Measurements from ENCODE around the gene OR10H4. TPM values are rescaled to one million over a fixed set of nuclear protein-coding genes. Genes with fewer than 3 reads are reported as not detected.
"Not testable (repeated sequence)": the region's sequence is repeated elsewhere in the genome, so short reads cannot be mapped to it uniquely, and the experiment has no call there.

Gene OR10H4, protein sequence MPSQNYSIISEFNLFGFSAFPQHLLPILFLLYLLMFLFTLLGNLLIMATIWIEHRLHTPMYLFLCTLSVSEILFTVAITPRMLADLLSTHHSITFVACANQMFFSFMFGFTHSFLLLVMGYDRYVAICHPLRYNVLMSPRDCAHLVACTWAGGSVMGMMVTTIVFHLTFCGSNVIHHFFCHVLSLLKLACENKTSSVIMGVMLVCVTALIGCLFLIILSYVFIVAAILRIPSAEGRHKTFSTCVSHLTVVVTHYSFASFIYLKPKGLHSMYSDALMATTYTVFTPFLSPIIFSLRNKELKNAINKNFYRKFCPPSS
- total RNA-seq (not detected), polyA plus RNA-seq (not detected)
- long read RNA-seq, donor 1 = 0 reads
- long read RNA-seq, donor 2 = 0 reads

DNA sequence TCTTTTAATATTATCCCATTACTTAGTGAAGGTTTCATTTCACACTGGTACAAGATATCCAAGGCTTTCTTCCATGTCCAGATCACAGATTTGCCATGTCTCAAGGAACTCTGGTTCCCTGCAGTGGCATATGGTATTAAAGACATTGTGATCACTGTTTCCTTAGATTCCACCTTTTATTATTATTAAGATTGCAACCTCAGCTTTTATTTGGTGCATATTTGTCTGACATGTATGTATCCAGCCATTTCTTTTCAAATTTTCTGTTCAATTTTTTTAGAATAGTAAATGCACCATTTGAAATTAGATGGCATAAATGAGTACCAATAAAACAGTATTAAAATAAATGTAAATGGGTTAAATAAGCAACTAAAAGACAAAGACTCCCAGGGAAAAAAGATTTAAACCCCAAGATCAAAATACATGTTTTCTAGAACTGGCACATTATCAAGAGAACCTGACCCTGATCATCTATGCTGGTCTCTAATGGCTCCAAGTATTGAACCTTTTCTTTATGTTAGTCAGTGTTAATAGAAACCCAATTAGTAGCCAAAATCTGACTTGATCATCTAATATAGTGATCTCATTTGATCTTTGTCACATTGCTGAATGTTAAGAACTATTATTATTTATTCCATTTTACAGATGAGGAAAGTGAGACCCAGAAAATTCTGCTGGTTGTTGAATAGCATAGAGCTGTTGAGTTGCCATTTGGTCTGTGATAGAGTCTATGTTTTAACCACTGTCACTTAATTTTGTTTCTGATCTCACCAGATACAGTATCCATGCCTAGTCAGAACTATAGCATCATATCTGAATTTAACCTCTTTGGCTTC is at the start of gene OR10H4:
Gene OR10H4, plus strand, starts transcription at position 786 of the 836 bp plus-strand sequence. Its CDS starts 0 bp downstream, at position 786.
- Histone ChIP-seq H3K4me3 (no peak within 1 kb of the TSS), H3K27ac (no peak within 1 kb of the TSS), H3K27me3 (ENCODE audit: insufficient read depth in 3 of 3, low read length in 2 of 3) (no peaks in the 10 kb centered on the region), H3K9me3 (peaks cover 27% of the 10 kb centered on the region), H3K4me1 (no peaks in the 10 kb centered on the region), H3K36me3 (ENCODE audit: insufficient read depth in 1 of 2, low read depth in 1 of 2) (no peaks in the 10 kb centered on the region)
- intact Hi-C loops (cut with DNase I) = no loop called here
- TF ChIP-seq, protein P1, sequence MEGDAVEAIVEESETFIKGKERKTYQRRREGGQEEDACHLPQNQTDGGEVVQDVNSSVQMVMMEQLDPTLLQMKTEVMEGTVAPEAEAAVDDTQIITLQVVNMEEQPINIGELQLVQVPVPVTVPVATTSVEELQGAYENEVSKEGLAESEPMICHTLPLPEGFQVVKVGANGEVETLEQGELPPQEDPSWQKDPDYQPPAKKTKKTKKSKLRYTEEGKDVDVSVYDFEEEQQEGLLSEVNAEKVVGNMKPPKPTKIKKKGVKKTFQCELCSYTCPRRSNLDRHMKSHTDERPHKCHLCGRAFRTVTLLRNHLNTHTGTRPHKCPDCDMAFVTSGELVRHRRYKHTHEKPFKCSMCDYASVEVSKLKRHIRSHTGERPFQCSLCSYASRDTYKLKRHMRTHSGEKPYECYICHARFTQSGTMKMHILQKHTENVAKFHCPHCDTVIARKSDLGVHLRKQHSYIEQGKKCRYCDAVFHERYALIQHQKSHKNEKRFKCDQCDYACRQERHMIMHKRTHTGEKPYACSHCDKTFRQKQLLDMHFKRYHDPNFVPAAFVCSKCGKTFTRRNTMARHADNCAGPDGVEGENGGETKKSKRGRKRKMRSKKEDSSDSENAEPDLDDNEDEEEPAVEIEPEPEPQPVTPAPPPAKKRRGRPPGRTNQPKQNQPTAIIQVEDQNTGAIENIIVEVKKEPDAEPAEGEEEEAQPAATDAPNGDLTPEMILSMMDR (IDR thresholded peaks at IDR 0.05) = no peak
- ATAC-seq = no peak
- DNase-seq = no peak

DNA sequence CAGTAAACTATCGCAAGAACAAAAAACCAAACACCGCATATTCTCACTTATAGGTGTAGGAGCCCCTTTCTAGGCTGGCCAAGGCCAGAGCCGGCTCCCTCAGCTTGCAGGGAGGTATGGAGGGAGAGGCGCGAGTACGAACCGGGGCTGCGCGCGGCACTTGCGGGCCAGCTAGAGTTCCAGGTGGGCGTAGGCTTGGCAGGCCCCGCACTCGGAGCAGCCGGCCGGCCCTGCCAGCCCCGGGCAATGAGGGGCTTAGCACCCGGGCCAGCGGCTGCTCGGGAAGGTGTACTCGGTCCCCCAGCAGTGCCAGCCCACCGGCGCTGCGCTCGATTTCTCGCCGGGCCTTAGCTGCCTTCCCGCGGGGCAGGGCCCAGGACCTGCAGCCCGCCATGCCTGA is 49.2 kb upstream of the OR10H4 start:
- H3K4me1 ChIP-seq; H3K9me3 ChIP-seq; H3K36me3 ChIP-seq (ENCODE audit: insufficient read depth in 1 of 2, low read depth in 1 of 2); H3K27me3 ChIP-seq (ENCODE audit: insufficient read depth in 3 of 3, low read length in 2 of 3); H3K27ac ChIP-seq; DNase-seq; H3K4me3 ChIP-seq; intact Hi-C loops (cut with DNase I); ATAC-seq: not testable (repeated sequence)
- WGBS, 3 donors = 9 to 15% (median 9%) methylated on average over 30 of the region's 30 CpGs

DNA sequence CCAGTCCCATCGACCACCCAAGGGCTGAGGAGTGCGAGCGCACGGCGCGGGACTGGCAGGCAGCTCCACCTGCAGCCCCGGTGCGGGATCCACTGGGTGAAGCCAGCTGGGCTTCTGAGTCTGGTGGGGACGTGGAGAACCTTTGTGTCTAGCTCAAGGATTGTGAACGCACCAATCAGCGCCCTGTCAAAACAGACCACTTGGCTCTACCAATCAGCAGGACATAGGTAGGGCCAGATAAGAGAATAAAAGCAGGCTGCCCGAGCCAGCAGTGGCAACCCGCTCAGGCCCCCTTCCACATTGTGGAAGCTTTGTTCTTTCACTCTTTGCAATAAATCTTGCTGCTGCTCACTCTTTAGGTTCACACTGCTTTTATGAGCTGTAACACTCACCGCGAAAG is 48.8 kb upstream of the OR10H4 start:
- H3K4me1 ChIP-seq; H3K9me3 ChIP-seq; H3K27me3 ChIP-seq (ENCODE audit: insufficient read depth in 3 of 3, low read length in 2 of 3); ATAC-seq; H3K36me3 ChIP-seq (ENCODE audit: insufficient read depth in 1 of 2, low read depth in 1 of 2); H3K27ac ChIP-seq; DNase-seq; H3K4me3 ChIP-seq; intact Hi-C loops (cut with DNase I): not testable (repeated sequence)
- 15 to 26% (median 21%) methylated on average over 6 to 15 of the region's 15 CpGs for WGBS, 3 donors

DNA sequence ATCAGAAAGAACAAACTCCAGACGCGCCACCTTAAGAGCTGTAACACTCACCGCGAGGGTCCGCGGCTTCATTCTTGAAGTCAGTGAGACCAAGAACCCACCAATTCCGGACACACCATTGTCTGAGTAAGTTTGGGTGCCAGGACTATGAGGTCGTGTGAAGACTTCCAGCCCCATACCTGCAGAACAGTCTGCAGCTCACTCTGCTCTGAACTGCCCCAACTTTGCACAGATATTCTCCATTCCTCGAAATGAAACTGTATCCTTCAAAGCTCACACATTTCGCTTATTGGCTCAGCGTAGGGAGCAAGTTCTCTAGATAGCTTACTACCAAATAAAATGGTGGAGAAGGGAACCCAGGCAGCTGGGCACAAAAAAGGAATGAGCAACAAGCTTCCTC is 48.3 kb upstream of the OR10H4 start:
- Histone ChIP-seq H3K4me3 (no peak overlapping the region), H3K27me3 (ENCODE audit: insufficient read depth in 3 of 3, low read length in 2 of 3) (peaks cover 2 to 8% (median 5%) of the 10 kb centered on the region in 3 donors), H3K9me3 (no peaks in the 10 kb centered on the region), H3K36me3 (ENCODE audit: insufficient read depth in 1 of 2, low read depth in 1 of 2) (no peaks in the 10 kb centered on the region), H3K27ac (no peak overlapping the region), H3K4me1 (no peaks in the 10 kb centered on the region)
- TF ChIP-seq, protein P1 (IDR thresholded peaks at IDR 0.05) = no peak
- ATAC-seq (no peak), DNase-seq (no peak)
- intact Hi-C loops (cut with DNase I) = no loop called here
- 65 to 80% (median 69%) methylated on average over 9 to 11 of the region's 11 CpGs for WGBS, 3 donors

DNA sequence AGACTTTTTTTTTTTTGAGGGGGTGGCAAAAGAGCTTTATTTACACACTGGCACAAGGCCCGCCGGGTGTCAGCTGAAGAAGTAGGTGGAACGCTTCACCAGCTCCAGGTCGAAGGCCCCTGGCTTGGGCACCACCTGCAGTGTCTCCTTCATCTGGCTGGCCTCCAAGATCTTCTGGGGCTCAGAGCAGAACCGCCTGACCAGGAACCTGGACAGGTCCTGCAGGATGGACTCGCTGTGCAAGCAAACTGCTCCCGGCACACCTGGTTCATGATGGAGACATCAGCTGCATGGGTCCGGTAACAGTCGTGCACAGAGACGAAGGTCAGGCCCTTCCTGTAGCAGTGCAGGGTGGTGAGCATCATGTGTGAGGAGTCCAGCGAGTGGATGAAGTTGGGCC is 46.6 kb upstream of the OR10H4 start:
- Histone ChIP-seq H3K36me3 (ENCODE audit: insufficient read depth in 1 of 2, low read depth in 1 of 2) (no peaks in the 10 kb centered on the region), H3K4me1 (no peaks in the 10 kb centered on the region), H3K4me3 (no peak overlapping the region), H3K9me3 (peaks cover 4% of the 10 kb centered on the region), H3K27me3 (ENCODE audit: insufficient read depth in 3 of 3, low read length in 2 of 3) (peaks cover 2 to 5% (median 4%) of the 10 kb centered on the region in 3 donors), H3K27ac (no peak overlapping the region)
- TF ChIP-seq, protein P1 (IDR thresholded peaks at IDR 0.05) = no peak
- DNase-seq (no peak), ATAC-seq (no peak)
- WGBS, 3 donors = 85 to 90% (median 87%) methylated on average over 11 of the region's 11 CpGs
- intact Hi-C loops (cut with DNase I) = no loop called here

DNA sequence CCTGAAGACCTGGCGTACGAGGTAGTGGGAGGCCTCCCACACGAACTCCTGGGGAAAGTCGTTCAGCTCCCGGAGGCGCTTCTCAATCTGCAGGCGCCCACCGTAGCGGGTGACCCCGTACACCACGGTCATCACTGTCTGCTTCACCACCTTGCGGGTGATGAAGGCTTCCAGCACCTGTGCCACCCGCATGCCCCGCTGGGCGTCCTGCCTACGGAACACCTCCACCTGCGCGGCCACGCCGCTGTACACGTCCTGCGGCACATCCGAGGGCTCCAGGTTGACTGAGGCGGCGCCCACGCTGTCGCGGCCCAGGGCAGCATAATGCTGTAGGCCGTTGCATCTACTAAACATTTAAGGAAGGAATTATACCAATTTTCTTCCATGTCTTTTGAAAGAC is 45.9 kb upstream of the OR10H4 start:
- H3K36me3 ChIP-seq (ENCODE audit: insufficient read depth in 1 of 2, low read depth in 1 of 2); H3K27ac ChIP-seq; ATAC-seq; H3K4me3 ChIP-seq; intact Hi-C loops (cut with DNase I); H3K4me1 ChIP-seq; H3K27me3 ChIP-seq (ENCODE audit: insufficient read depth in 3 of 3, low read length in 2 of 3); DNase-seq; H3K9me3 ChIP-seq: not testable (repeated sequence)
- WGBS, 3 donors = 89 to 91% (median 89%) methylated on average over 29 of the region's 29 CpGs
